ENCODE results near the gene CDSN. TPM values are rescaled to one million over a fixed set of nuclear protein-coding genes. Genes with fewer than 3 reads are reported as not detected.

Gene CDSN
- total and polyA plus RNA-seq, 2 of the 4 experiments (the other 2 are of a cell fraction): not detected

DNA sequence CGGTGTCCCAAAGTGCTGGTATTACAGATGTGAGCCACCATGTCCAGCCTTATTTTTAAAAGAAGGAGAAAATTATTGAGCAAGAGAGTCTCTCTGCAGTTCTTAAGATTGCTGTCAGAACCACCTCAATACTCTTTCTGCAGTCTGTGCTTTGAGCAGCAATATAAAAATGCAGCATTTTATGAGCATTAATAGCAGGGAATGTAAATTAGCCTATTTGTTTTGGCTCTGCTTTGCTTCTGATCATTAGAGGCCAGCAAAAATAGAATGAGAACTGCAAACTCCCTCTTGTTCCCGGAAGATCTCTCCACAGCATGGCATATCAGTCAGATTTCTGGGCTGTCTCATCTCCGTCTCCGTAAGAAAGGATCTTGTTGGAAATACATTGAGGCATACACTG is 43.6 kb downstream of the CDSN start (continued):
- TF ChIP-seq SMC3 (IDR thresholded peaks at IDR 0.05; ENCODE audit: low read depth, low read length): no peak
- TF ChIP-seq NFE2L2 (IDR thresholded peaks at IDR 0.05; ENCODE audit: low read depth, low read length): no peak
- TF ChIP-seq MAZ (IDR thresholded peaks at IDR 0.05; ENCODE audit: borderline replicate concordance, low read depth, low read length): no peak

DNA sequence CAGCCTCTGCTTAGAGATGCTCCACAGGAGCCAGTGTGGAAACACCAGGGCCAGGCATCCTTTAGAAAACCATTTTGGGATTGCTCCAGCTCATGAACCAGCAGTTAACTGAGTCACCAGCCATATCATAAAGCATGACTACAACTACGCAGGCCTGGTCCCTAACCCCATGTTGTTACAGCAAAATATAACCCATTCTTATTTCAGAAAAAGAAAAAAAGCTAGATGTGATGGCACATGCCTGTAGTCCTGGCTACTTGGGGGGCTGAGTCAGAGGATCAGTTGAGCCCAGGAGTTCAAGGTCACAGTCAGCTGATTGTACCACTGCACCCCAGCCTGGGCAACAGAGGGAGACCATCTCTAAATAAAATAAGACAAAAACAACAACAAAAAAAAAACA is 44.7 kb downstream of the CDSN start:
- ChIA-PET POLR2A (ENCODE audit: unreplicated experiment) (interaction anchor here (0.6 kb wide), 1 partner anchor 151 kb away, joined by 3 read pairs; no protein-coding TSS in a partner anchor), CTCF (interaction anchor here (0.7 kb wide), 1 partner anchor 160 kb away, joined by 5 read pairs; no protein-coding TSS in a partner anchor)
- H2BK15ac ChIP-seq (ENCODE audit: low read depth, low read length): no peak overlapping the region
- peak overlapping the region; percentile 11 for H2AK9ac ChIP-seq (replicated peaks; ENCODE audit: low read depth, low read length, poor library complexity)
- intact Hi-C loops (cut with micrococcal nuclease): no loop called here
- peak; percentile 90 for DNase-seq
- H3K4me2 ChIP-seq (ENCODE audit: low read depth, low read length): no peak overlapping the region
- in situ Hi-C loops (cut with MboI; ENCODE audit: low sequenced_read_pairs): loop anchor here (5.0 to 25.0 kb wide), 4 partner anchors 158 to 588 kb away; partner anchors contain the start of genes FLOT1, HLA-E and IER3
- no peaks in the 10 kb centered on the region for H3K9me3 ChIP-seq (ENCODE audit: control insufficient read depth, insufficient read depth, low read length)
- H3K18ac ChIP-seq (ENCODE audit: low read depth, low read length): no peak overlapping the region
- WGBS, 2 experiments (ENCODE audit: extremely low coverage in 2 of 2, insufficient read length in 1 of 2): no CpG with 5 or more reads among the region's 1 CpG
- H3K4ac ChIP-seq (ENCODE audit: low read depth, low read length): no peak overlapping the region
- TF ChIP-seq BHLHE40 (IDR thresholded peaks at IDR 0.05; ENCODE audit: low read depth, low read length) (peak; percentile 64; the same call in 1 of the 2 replicates), FOS (IDR thresholded peaks at IDR 0.05; ENCODE audit: low read depth, low read length) (peak; percentile 25; the same call in 1 of the 2 replicates), NFE2L2 (IDR thresholded peaks at IDR 0.05; ENCODE audit: low read depth, low read length) (no peak), CEBPB (IDR thresholded peaks at IDR 0.05; ENCODE audit: low read depth, low read length) (peak; percentile 38; the same call in 1 of the 2 replicates), RCOR1 (IDR thresholded peaks at IDR 0.05; ENCODE audit: insufficient replicate concordance, low read length) (peak; percentile 18)
- TF ChIP-seq, protein P1, sequence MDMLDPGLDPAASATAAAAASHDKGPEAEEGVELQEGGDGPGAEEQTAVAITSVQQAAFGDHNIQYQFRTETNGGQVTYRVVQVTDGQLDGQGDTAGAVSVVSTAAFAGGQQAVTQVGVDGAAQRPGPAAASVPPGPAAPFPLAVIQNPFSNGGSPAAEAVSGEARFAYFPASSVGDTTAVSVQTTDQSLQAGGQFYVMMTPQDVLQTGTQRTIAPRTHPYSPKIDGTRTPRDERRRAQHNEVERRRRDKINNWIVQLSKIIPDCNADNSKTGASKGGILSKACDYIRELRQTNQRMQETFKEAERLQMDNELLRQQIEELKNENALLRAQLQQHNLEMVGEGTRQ (IDR thresholded peaks at IDR 0.05; ENCODE audit: low read depth, low read length): no peak
- TF ChIP-seq, protein P2, sequence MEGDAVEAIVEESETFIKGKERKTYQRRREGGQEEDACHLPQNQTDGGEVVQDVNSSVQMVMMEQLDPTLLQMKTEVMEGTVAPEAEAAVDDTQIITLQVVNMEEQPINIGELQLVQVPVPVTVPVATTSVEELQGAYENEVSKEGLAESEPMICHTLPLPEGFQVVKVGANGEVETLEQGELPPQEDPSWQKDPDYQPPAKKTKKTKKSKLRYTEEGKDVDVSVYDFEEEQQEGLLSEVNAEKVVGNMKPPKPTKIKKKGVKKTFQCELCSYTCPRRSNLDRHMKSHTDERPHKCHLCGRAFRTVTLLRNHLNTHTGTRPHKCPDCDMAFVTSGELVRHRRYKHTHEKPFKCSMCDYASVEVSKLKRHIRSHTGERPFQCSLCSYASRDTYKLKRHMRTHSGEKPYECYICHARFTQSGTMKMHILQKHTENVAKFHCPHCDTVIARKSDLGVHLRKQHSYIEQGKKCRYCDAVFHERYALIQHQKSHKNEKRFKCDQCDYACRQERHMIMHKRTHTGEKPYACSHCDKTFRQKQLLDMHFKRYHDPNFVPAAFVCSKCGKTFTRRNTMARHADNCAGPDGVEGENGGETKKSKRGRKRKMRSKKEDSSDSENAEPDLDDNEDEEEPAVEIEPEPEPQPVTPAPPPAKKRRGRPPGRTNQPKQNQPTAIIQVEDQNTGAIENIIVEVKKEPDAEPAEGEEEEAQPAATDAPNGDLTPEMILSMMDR (conservative IDR thresholded peaks at IDR 0.05; ENCODE audit: low read depth, low read length): no peak
- no peaks in the 10 kb centered on the region for H4K20me1 ChIP-seq (ENCODE audit: insufficient read depth, low read length)
- no TSS peak for BruUV-seq (replicated peaks)
- no peaks in the 10 kb centered on the region for H3K27me3 ChIP-seq (ENCODE audit: control insufficient read depth, insufficient read depth, low read length)
- no peak overlapping the region for H3K23ac ChIP-seq (ENCODE audit: low read depth, low read length)
- peak; percentile 9; the same call in 1 of the 2 replicates for ATAC-seq (ENCODE audit: low read depth)
- no peak overlapping the region for H2AK5ac ChIP-seq (ENCODE audit: low read depth, low read length)
- no peak overlapping the region for H3K4me3 ChIP-seq (ENCODE audit: insufficient read depth, low read depth, low read length)
- no peak overlapping the region for H2BK120ac ChIP-seq (ENCODE audit: low read depth, low read length)
- dilution Hi-C loops (cut with HindIII; ENCODE audit: low sequenced_read_pairs, unreplicated experiment): no loop called here
- H2AFZ ChIP-seq (replicated peaks; ENCODE audit: low read length, poor library complexity): peak overlapping the region; percentile 29
- H2BK20ac ChIP-seq (ENCODE audit: low read depth, low read length): no peak overlapping the region
- H3K36me3 ChIP-seq (ENCODE audit: control insufficient read depth, insufficient read depth, low read length): no peaks in the 10 kb centered on the region
- H4K91ac ChIP-seq (ENCODE audit: insufficient read depth, low read depth, low read length): no peak overlapping the region
- no peak overlapping the region for H3K56ac ChIP-seq (ENCODE audit: extremely low read depth, insufficient read depth, low read length)
- H3K27ac ChIP-seq (ENCODE audit: insufficient read depth, low read length): no peak overlapping the region
- no peaks in the 10 kb centered on the region for H3K79me1 ChIP-seq (ENCODE audit: low read depth in 1 of 2, low read length in 2 of 2)
- peak overlapping the region; percentile 18 for H2BK5ac ChIP-seq (ENCODE audit: low read depth, low read length, poor library complexity, severe bottlenecking)
- H3K9ac ChIP-seq (ENCODE audit: low read depth, low read length): no peak overlapping the region
- H3K4me1 ChIP-seq (ENCODE audit: control insufficient read depth, insufficient read depth, low read length): peaks cover 6% of the 10 kb centered on the region
- no peak overlapping the region; the same call in 1 of the 2 replicates for H3K14ac ChIP-seq (replicated peaks; ENCODE audit: low read depth, low read length)
- no peak overlapping the region for H4K5ac ChIP-seq (ENCODE audit: low read depth, low read length)
- peaks cover 4% of the 10 kb centered on the region; the same call in 1 of the 2 replicates for H3K9me1 ChIP-seq (ENCODE audit: insufficient read depth, low read length)
- H4K8ac ChIP-seq (ENCODE audit: low read depth in 2 of 2, low read length in 2 of 2): no peak overlapping the region
